IMR-90 (cell line): ENCODE measurements around the gene ARHGAP24. TPM values are rescaled to one million over a fixed set of nuclear protein-coding genes. Genes with fewer than 3 reads are reported as not detected.

Source experiments
- ATAC-seq: fragments of 200-7000 bp; cut with Tn5 transposase; 2 replicates; pipeline ENCODE4 v1.9.1; 2020; ENCODE audit warnings: low read depth, mild to moderate bottlenecking, moderate library complexity
- BruUV-seq: library from RNA; stranded (reverse); fragments of 400-500 nt; replicated peaks from 2 replicates; lab custom pipeline; 2021; lab: Mats Ljungman, UMichigan
- CTCF ChIA-PET: fragments of 300-600 bp; formaldehyde crosslinking; extraction: SDS; loops from one replicate; lab custom pipeline; 2021; ENCODE audit warnings: antibody characterized with exemption; lab: Yijun Ruan, JAX
- POLR2A ChIA-PET: fragments of 300-600 bp; sonication (Branson Sonifier 250); formaldehyde crosslinking; loops from one replicate; lab custom pipeline; 2022; ENCODE audit warnings: antibody characterized with exemption; ENCODE audit not compliant: unreplicated experiment; lab: Charles Lee
- DNase-seq: peaks from one replicate; pipeline ENCODE4 v3.0.0; 2013
- H2AFZ ChIP-seq: replicated peaks from 2 replicates; pipeline ENCODE3; 2013; ENCODE audit warnings: low read length, mild to moderate bottlenecking; ENCODE audit not compliant: poor library complexity
- H2AK5ac ChIP-seq: 2 replicates; pipeline ENCODE4 v1.6.1; 2013; ENCODE audit warnings: low read depth, low read length, inconsistent platforms
- H2AK9ac ChIP-seq: replicated peaks from 2 replicates; pipeline ENCODE3; 2013; ENCODE audit warnings: mild to moderate bottlenecking, low read depth, low read length, moderate library complexity; ENCODE audit not compliant: poor library complexity
- H2BK120ac ChIP-seq: 2 replicates; pipeline ENCODE4 v1.6.1; 2013; ENCODE audit warnings: low read depth, low read length, inconsistent platforms
- H2BK15ac ChIP-seq: 3 replicates; pipeline ENCODE4 v1.6.1; 2013; ENCODE audit warnings: low read depth, low read length, inconsistent platforms
- H2BK20ac ChIP-seq: 2 replicates; pipeline ENCODE4 v1.6.1; 2013; ENCODE audit warnings: low read depth, mild to moderate bottlenecking, inconsistent platforms, low read length, moderate library complexity
- H2BK5ac ChIP-seq: 2 replicates; pipeline ENCODE4 v1.6.1; 2013; ENCODE audit warnings: mild to moderate bottlenecking, low read depth, low read length, inconsistent platforms; ENCODE audit not compliant: poor library complexity, severe bottlenecking
- H3K14ac ChIP-seq: replicated peaks from 2 replicates; pipeline ENCODE4 v1.6.1; 2013; ENCODE audit warnings: low read depth, low read length, inconsistent platforms
- H3K18ac ChIP-seq: 2 replicates; pipeline ENCODE4 v1.6.1; 2013; ENCODE audit warnings: low read depth, low read length, control low read depth
- H3K23ac ChIP-seq: 2 replicates; pipeline ENCODE4 v1.6.1; 2013; ENCODE audit warnings: low read depth, low read length, inconsistent platforms
- H3K27ac ChIP-seq: 2 replicates; pipeline ENCODE4 v1.5.1; 2013; ENCODE audit warnings: mild to moderate bottlenecking, control low read depth, low read length; ENCODE audit not compliant: insufficient read depth
- H3K27me3 ChIP-seq: 2 replicates; pipeline ENCODE4 v1.6.1; 2013; ENCODE audit warnings: low read length; ENCODE audit not compliant: control insufficient read depth, insufficient read depth
- H3K36me3 ChIP-seq: 2 replicates; pipeline ENCODE4 v1.6.1; 2013; ENCODE audit warnings: low read length, mixed read lengths; ENCODE audit not compliant: control insufficient read depth, insufficient read depth
- H3K4ac ChIP-seq: 2 replicates; pipeline ENCODE4 v1.6.1; 2013; ENCODE audit warnings: low read depth, low read length, inconsistent platforms
- H3K4me1 ChIP-seq: 2 replicates; pipeline ENCODE4 v1.6.1; 2013; ENCODE audit warnings: low read length, mixed read lengths; ENCODE audit not compliant: control insufficient read depth, insufficient read depth
- H3K4me2 ChIP-seq: 2 replicates; pipeline ENCODE4 v1.6.1; 2013; ENCODE audit warnings: low read depth, mild to moderate bottlenecking, control low read depth, low read length, moderate library complexity
- H3K4me3 ChIP-seq: 2 replicates; pipeline ENCODE4 v1.5.1; 2013; ENCODE audit warnings: low read depth, mild to moderate bottlenecking, control low read depth, low read length, moderate library complexity; ENCODE audit not compliant: insufficient read depth
- H3K56ac ChIP-seq: 2 replicates; pipeline ENCODE4 v1.6.1; 2013; ENCODE audit warnings: low read length, inconsistent platforms; ENCODE audit not compliant: insufficient read depth; ENCODE audit errors: extremely low read depth
- H3K79me1 ChIP-seq, 2 experiments: 2 replicates each; pipeline ENCODE4 v1.6.1; 2013; ENCODE audit warnings: low read length in 2 of 2, inconsistent platforms in 1 of 2, low read depth in 1 of 2
- H3K9ac ChIP-seq: 2 replicates; pipeline ENCODE4 v1.6.1; 2013; ENCODE audit warnings: low read depth, low read length, control low read depth
- H3K9me1 ChIP-seq: 2 replicates; pipeline ENCODE4 v1.6.1; 2013; ENCODE audit warnings: low read length, inconsistent platforms; ENCODE audit not compliant: insufficient read depth
- H3K9me3 ChIP-seq: 2 replicates; pipeline ENCODE4 v1.6.1; 2013; ENCODE audit warnings: low read length; ENCODE audit not compliant: control insufficient read depth, insufficient read depth
- H4K20me1 ChIP-seq: 2 replicates; pipeline ENCODE4 v1.6.1; 2013; ENCODE audit warnings: low read length, inconsistent platforms; ENCODE audit not compliant: insufficient read depth
- H4K5ac ChIP-seq: 2 replicates; pipeline ENCODE4 v1.6.1; 2013; ENCODE audit warnings: mild to moderate bottlenecking, low read depth, low read length, control low read depth
- H4K8ac ChIP-seq, 2 experiments: 2 replicates each; pipeline ENCODE4 v1.6.1; 2013; ENCODE audit warnings: low read depth in 2 of 2, low read length in 2 of 2, control low read depth in 1 of 2, inconsistent platforms in 1 of 2
- H4K91ac ChIP-seq: 2 replicates; pipeline ENCODE4 v1.6.1; 2013; ENCODE audit warnings: low read depth, low read length, inconsistent platforms; ENCODE audit not compliant: insufficient read depth
- BHLHE40 ChIP-seq: fragments of 150-350 bp; IDR thresholded peaks from 2 replicates; pipeline ENCODE4 v1.6.1; 2016; ENCODE audit warnings: mild to moderate bottlenecking, low read depth, low read length
- CEBPB ChIP-seq: IDR thresholded peaks from 2 replicates; pipeline ENCODE4 v1.6.1; 2012; ENCODE audit warnings: low read depth, low read length, improper control_type of control experiment
- CTCF ChIP-seq: conservative IDR thresholded peaks from 2 replicates; pipeline ENCODE4 v1.5.1; 2012; ENCODE audit warnings: mild to moderate bottlenecking, low read depth, low read length, improper control_type of control experiment
- FOS ChIP-seq: fragments of 150-350 bp; IDR thresholded peaks from 2 replicates; pipeline ENCODE4 v1.6.1; 2016; ENCODE audit warnings: low read depth, low read length
- MAFK ChIP-seq: IDR thresholded peaks from 2 replicates; pipeline ENCODE4 v1.6.1; 2012; ENCODE audit warnings: low read depth, low read length, improper control_type of control experiment
- MAZ ChIP-seq: IDR thresholded peaks from 2 replicates; pipeline ENCODE4 v1.6.1; 2012; ENCODE audit warnings: low read depth, mild to moderate bottlenecking, low read length, improper control_type of control experiment, moderate library complexity, borderline replicate concordance
- MXI1 ChIP-seq: IDR thresholded peaks from 2 replicates; pipeline ENCODE4 v1.6.1; 2012; ENCODE audit warnings: low read depth, mild to moderate bottlenecking, low read length, moderate library complexity, borderline replicate concordance
- NFE2L2 ChIP-seq: fragments of 150-350 bp; IDR thresholded peaks from 2 replicates; pipeline ENCODE4 v1.6.1; 2016; ENCODE audit warnings: low read depth, mild to moderate bottlenecking, low read length
- POLR2A ChIP-seq: IDR thresholded peaks from 2 replicates; pipeline ENCODE4 v1.6.1; 2012; ENCODE audit warnings: mild to moderate bottlenecking, low read depth, low read length
- RAD21 ChIP-seq: IDR thresholded peaks from 2 replicates; pipeline ENCODE4 v1.6.1; 2012; ENCODE audit warnings: low read length, improper control_type of control experiment
- RFX5 ChIP-seq: IDR thresholded peaks from 2 replicates; pipeline ENCODE4 v1.8.0; 2012; ENCODE audit warnings: low read depth, mild to moderate bottlenecking, low read length, moderate library complexity
- USF2 ChIP-seq: fragments of 150-350 bp; IDR thresholded peaks from 2 replicates; pipeline ENCODE4 v1.6.1; 2017; ENCODE audit warnings: mild to moderate bottlenecking, antibody characterized with exemption, low read length, low read depth
- WGBS, 2 experiments: methylation state at CpG; one replicate each; pipeline versions ENCODE4 v1.1.5 to v1.1.7; 2013; ENCODE audit warnings: missing lambda C conversion rate in 2 of 2; ENCODE audit not compliant: insufficient read length in 1 of 2; ENCODE audit errors: extremely low coverage in 2 of 2; 5-methylcytosine and 5-hydroxymethylcytosine counted together
- dilution Hi-C: fragments of 300-500 bp; cut with HindIII; formaldehyde crosslinking; loops from one replicate; pipeline ENCODE4 v1.14.3; 2018; ENCODE audit warnings: low sequenced_read_pairs; ENCODE audit not compliant: unreplicated experiment
- in situ Hi-C: fragments of 300-500 bp; cut with MboI; formaldehyde crosslinking; loops from 3 replicates; pipeline ENCODE4 v1.14.3; 2019; ENCODE audit warnings: low sequenced_read_pairs, inconsistent platforms, mixed read lengths
- intact Hi-C: fragments of 100-400 bp; cut with micrococcal nuclease; formaldehyde crosslinking; loops from 2 replicates; pipeline ENCODE4 v1.10.0; 2022
- polyA plus RNA-seq, 3 experiments: library from polyadenylated mRNA; depleted of rRNA; stranded (reverse); fragments of >200 nt; gene quantifications; 2 replicates each; pipeline ENCODE4 v1.2.3, GENCODE V29; 2012; ENCODE audit warnings: low replicate concordance in 1 of 3
- total RNA-seq: library from RNA; depleted of rRNA; stranded (reverse); fragments of >200 nt; gene quantifications from 2 replicates; pipeline ENCODE4 v1.2.3, GENCODE V29; 2012

ARHGAP24 gene
- total and polyA plus RNA-seq, 2 of the 4 experiments (the other 2 are of a cell fraction): 11.9 to 24.0 TPM

DNA sequence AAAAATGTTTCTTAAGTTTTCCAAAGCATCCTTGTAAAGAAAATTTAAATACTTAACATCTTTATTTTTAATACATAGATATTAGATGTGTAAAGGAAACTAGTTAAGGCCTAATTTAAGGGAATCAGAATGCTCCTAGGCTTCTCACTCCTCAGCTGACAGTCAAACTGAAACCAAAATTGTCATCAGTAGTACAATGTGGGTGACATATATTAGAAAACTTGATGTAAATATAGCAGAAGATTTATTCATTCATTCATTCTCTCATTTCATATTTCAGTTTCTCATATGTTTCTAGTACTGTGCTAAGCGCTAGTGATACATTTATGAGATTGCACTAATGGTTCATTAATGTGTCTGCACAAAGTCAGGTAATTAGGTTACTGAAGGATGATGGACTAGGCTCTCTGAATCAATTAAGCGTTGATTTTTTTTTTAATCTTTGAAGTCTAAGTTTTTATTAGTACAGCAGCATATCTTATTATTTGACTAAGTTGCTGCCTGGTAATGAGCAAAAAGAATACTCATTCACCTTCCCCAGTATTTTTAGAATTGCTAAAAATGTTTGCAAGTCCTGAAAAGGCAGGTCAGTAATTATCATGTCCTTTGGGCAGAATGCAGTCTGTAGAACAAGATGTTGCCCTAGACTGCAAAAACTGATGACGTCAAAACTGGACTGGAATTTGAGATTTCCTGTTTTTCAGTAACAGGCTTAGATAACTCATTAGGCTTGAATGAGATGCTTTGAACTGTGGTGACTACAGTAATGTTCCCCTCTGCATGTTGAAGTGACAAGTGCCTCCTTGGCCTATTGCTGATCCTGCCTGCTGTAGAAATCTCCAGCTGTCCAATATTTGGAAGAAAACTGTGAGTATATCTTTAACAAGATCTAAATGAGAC is 128.7 kb downstream of the ARHGAP24 start:
- Histone ChIP-seq H3K9me1 (no peaks in the 10 kb centered on the region), H3K4ac (no peak overlapping the region), H2BK5ac (no peak overlapping the region), H3K56ac (no peak overlapping the region), H3K4me3 (no peak overlapping the region), H4K91ac (no peak overlapping the region), H3K9me3 (no peaks in the 10 kb centered on the region), H2AK9ac (no peak overlapping the region), H3K23ac (no peak overlapping the region), H4K8ac (no peak overlapping the region), H3K4me2 (no peak overlapping the region), H3K4me1 (no peaks in the 10 kb centered on the region), H3K36me3 (no peaks in the 10 kb centered on the region), H3K9ac (no peak overlapping the region), H3K27me3 (no peaks in the 10 kb centered on the region), H3K79me1 (no peaks in the 10 kb centered on the region), H2AFZ (no peak overlapping the region), H2AK5ac (no peak overlapping the region), H3K27ac (no peak overlapping the region), H4K20me1 (no peaks in the 10 kb centered on the region), H2BK15ac (no peak overlapping the region), H3K14ac (no peak overlapping the region), H4K5ac (no peak overlapping the region), H2BK120ac (no peak overlapping the region), H3K18ac (no peak overlapping the region), H2BK20ac (no peak overlapping the region)
- in situ Hi-C loops (no loop called here), dilution Hi-C loops (no loop called here), intact Hi-C loops (no loop called here)
- no CpG with 5 or more reads among the region's 3 CpGs for WGBS, 2 experiments
- no peak for TF ChIP-seq MAFK
- no peak for TF ChIP-seq MXI1
- no peak for TF ChIP-seq NFE2L2
- no peak for TF ChIP-seq BHLHE40
- no peak for TF ChIP-seq RFX5
- no peak for TF ChIP-seq FOS
- no peak for TF ChIP-seq POLR2A
- TF ChIP-seq CEBPB: no peak
- TF ChIP-seq RAD21: no peak
- TF ChIP-seq MAZ: no peak
- TF ChIP-seq USF2: no peak
- TF ChIP-seq CTCF: no peak
- ChIA-PET POLR2A (no interaction called here), CTCF (interaction anchor here (0.8 kb wide), 1 partner anchor 11 kb away, joined by 3 read pairs; no protein-coding TSS in a partner anchor)
- DNase-seq (no peak), ATAC-seq (no peak)
- BruUV-seq: no TSS peak
